T-helper 9 cell (primary cell): ENCODE results near the gene VAV2.

Experiments
- DNase-seq: peaks from one replicate; pipeline ENCODE4 v3.0.0-alpha.2; 2020

The VAV2 gene

GRCh38 chr9:133715295-133715865 is 276.7 kb downstream of the VAV2 start:
- no peak for DNase-seq

- DNase-seq: no peak
These were observed 277.4 kb downstream of the VAV2 start for GRCh38 chr9:133714606-133715294.

- DNase-seq: no peak
These were observed 278.1 kb downstream of the VAV2 start for GRCh38 chr9:133713960-133714495.

- DNase-seq: no peak
These were observed 278.8 kb downstream of the VAV2 start for GRCh38 chr9:133713150-133713959.

- no peak for DNase-seq
These were observed 279.7 kb downstream of the VAV2 start for GRCh38 chr9:133712221-133713100.
